Measurements from ENCODE around the gene ITPR1. TPM values are rescaled to one million over a fixed set of nuclear protein-coding genes. Genes with fewer than 3 reads are reported as not detected.

The ITPR1 gene
- total RNA-seq, 4 donors from 2014 or later = 9.5 to 24.1 (median 17.5) TPM

DNA sequence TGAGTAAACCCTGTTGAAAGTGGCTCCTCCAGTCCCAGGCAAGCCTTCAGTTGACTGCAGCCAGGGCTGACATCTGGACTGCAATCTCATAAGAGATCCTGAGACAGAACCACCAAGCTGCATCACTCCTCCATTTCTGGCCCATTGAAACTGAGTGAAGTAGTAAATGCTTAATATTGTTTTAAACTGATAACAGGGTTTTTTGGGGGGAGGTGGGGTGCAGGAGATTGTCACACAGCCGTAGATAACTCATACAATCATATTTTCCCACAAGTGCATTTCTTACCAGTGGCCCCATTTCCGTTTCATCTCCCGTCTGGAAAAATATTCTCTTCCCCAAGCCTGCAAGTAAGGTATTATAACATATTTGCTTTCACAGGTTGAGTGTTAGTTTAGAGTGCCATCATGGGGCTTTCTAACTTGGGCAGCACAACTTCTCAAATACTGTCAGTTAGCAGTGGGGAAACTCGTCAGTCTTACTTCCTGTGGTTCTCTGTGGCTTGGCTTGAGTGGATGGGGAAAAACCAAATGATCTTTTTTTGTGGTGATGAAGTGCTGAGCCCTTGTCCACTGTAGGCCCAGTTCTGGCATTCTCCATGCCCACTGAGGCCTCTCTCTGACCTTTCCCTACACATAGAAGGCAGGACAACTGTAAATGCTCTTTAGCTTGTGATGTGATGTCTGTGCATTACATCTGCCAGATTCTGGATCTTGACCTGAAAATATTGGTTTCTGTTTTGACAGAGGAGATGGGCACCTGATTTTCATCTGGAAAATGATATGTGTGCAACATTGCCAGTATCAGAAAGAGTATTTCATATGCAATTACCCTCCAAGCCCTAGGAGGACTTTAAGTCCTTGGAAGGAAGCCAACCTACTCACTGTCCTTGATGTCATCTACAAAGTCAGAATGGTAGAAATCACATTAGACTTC, 396.0 kb downstream of the ITPR1 start:
- no peak for DNase-seq (ENCODE audit: low spot score in 2 of 2)
- no peak for TF ChIP-seq POLR2A (IDR thresholded peaks at IDR 0.05)
- TF ChIP-seq, protein P1, sequence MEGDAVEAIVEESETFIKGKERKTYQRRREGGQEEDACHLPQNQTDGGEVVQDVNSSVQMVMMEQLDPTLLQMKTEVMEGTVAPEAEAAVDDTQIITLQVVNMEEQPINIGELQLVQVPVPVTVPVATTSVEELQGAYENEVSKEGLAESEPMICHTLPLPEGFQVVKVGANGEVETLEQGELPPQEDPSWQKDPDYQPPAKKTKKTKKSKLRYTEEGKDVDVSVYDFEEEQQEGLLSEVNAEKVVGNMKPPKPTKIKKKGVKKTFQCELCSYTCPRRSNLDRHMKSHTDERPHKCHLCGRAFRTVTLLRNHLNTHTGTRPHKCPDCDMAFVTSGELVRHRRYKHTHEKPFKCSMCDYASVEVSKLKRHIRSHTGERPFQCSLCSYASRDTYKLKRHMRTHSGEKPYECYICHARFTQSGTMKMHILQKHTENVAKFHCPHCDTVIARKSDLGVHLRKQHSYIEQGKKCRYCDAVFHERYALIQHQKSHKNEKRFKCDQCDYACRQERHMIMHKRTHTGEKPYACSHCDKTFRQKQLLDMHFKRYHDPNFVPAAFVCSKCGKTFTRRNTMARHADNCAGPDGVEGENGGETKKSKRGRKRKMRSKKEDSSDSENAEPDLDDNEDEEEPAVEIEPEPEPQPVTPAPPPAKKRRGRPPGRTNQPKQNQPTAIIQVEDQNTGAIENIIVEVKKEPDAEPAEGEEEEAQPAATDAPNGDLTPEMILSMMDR (IDR thresholded peaks at IDR 0.05) = no peak
- H3K4me3 ChIP-seq (ENCODE audit: low read depth, poor library complexity, severe bottlenecking) = no peak overlapping the region
- intact Hi-C loops (cut with DNase I; ENCODE audit: low total_unique reads) = no loop called here
- WGBS, 2 donors = 79% methylated on average over 4 of the region's 4 CpGs

DNA sequence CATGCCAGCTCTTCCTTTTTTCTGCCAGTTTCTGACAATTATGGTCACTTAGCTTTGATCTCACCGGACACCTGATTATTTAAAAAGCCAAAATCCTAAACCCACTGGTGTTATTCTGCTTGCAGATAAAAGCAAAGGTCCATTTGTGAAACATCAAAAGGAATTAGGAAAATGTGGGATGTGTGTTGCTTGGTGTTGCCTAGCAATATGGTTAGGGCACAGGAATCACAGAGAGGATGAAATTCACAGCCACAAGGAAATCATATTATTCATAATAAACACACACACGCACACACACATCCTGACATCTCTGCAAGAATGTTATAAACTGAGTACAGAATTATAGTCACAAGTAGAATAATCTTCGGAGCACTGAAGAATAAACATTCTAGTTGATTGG, 396.7 kb downstream of the ITPR1 start:
- no peak for TF ChIP-seq POLR2A (IDR thresholded peaks at IDR 0.05)
- TF ChIP-seq, protein P1 (IDR thresholded peaks at IDR 0.05) = no peak
- H3K4me3 ChIP-seq (ENCODE audit: low read depth, poor library complexity, severe bottlenecking) = no peak overlapping the region
- intact Hi-C loops (cut with DNase I; ENCODE audit: low total_unique reads) = no loop called here
- 66 to 74% methylated on average over 3 of the region's 3 CpGs for WGBS, 2 donors
- DNase-seq (ENCODE audit: low spot score in 2 of 2) = no peak

DNA sequence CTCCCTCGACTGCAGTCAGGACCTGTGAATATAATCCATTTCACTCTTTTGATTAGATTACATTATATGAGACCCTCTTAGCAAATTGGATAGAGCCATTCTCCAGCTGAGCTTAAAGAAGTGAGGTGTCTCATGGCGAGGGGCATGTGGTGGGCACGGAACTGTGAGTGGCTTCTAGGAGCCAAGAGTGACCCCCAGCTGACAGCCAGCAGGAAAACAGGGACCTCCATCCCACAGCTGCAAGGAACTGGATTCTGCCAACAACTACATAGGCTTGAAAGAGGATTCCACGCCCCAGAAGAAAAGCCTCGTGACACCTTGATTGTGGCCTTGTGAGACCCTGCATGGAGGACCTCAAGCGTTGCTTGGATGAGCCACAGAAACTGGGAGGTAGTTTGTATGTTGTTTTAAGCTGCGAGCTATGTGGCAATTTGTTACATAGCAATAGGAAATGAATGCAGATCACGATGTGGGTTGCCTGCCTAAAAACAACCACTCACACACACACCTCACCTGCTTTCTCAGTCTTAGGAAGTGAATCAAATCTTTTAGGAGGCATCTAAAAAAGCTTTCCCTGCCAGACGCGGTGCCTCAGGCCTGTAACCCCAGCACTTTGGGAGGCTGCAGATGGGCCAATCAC, 401.9 kb downstream of the ITPR1 start:
- DNase-seq (ENCODE audit: low spot score in 2 of 2) = no peak
- H3K4me3 ChIP-seq (ENCODE audit: low read depth, poor library complexity, severe bottlenecking) = no peak overlapping the region
- TF ChIP-seq, protein P1 (IDR thresholded peaks at IDR 0.05) = no peak
- no peak for TF ChIP-seq POLR2A (IDR thresholded peaks at IDR 0.05)
- intact Hi-C loops (cut with DNase I; ENCODE audit: low total_unique reads) = no loop called here
- WGBS, 2 donors = 87 to 92% methylated on average over 10 of the region's 10 CpGs

DNA sequence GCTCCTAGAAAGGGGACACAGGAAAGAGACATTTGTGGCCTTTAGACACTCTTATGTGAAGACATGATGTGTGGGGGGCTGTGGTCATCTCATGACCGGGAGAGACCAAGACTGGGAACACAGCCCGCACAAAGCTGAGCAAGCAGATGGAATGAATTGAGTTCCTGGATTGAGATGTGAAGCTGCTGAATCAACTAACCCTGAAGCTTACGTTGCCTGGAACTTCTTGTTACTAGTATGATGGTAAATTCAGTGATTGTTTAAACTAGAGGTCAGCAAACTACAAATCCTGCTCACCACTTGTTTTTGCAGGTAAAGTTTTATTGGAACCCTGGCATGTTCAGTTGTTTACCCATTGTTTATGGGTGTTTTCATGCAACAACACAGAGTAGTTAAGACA, 402.7 kb downstream of the ITPR1 start:
- no peak for DNase-seq (ENCODE audit: low spot score in 2 of 2)
- TF ChIP-seq, protein P1 (IDR thresholded peaks at IDR 0.05) = no peak
- no peak for TF ChIP-seq POLR2A (IDR thresholded peaks at IDR 0.05)
- WGBS, 2 donors = 48 to 55% methylated on average over 3 of the region's 3 CpGs
- no peak overlapping the region for H3K4me3 ChIP-seq (ENCODE audit: low read depth, poor library complexity, severe bottlenecking)
- intact Hi-C loops (cut with DNase I; ENCODE audit: low total_unique reads) = no loop called here

Other genes starting within 250 kb of the ITPR1 start
- gene SETMAR, start 190.0 kb upstream of the ITPR1 start, total RNA-seq = 10 to 100 TPM; 19.9 to 29.8 (median 27.6) TPM
- gene SUMF1, start 26.1 kb upstream of the ITPR1 start, total RNA-seq = 10 to 100 TPM; 35.2 to 63.8 (median 59.6) TPM